OCI-LY7 (cell line): ENCODE data around the gene MPC1. TPM values are rescaled to one million over a fixed set of nuclear protein-coding genes. Genes with fewer than 3 reads are reported as not detected.

Source experiments
- BruUV-seq: library from RNA; stranded (reverse); fragments of 400-500 nt; replicated peaks from 2 replicates; lab custom pipeline; 2021; lab: Mats Ljungman, UMichigan
- CTCF ChIA-PET: fragments of 300-600 bp; sonication (Branson Sonifier 250); formaldehyde crosslinking; loops from one replicate; lab custom pipeline; 2022; ENCODE audit warnings: antibody characterized with exemption; ENCODE audit not compliant: unreplicated experiment; lab: Charles Lee
- POLR2A ChIA-PET: fragments of 300-600 bp; sonication (Branson Sonifier 250); formaldehyde crosslinking; loops from one replicate; lab custom pipeline; 2022; ENCODE audit warnings: antibody characterized with exemption; lab: Charles Lee
- DNase-seq: peaks from one replicate; pipeline ENCODE4 v3.0.0-alpha.2; 2015; ENCODE audit warnings: low spot score
- H2AFZ ChIP-seq: fragments of 200-600 bp; sonication (generic), shearing (Covaris generic); 2 replicates; pipeline ENCODE4 v1.6.1; 2014; ENCODE audit warnings: mild to moderate bottlenecking, antibody characterized with exemption, low read length, moderate library complexity
- H3K27ac ChIP-seq: fragments of 200-600 bp; sonication (generic); 2 replicates; pipeline ENCODE4 v1.5.1; 2014; ENCODE audit warnings: mixed run types, low read depth, mild to moderate bottlenecking, moderate library complexity, low read length, inconsistent platforms; ENCODE audit not compliant: poor library complexity, severe bottlenecking
- H3K36me3 ChIP-seq: fragments of 200-600 bp; sonication (generic); 2 replicates; pipeline ENCODE4 v1.6.1; 2014; ENCODE audit warnings: mild to moderate bottlenecking, antibody characterized with exemption, low read length, moderate library complexity, mixed read lengths; ENCODE audit not compliant: insufficient read depth
- H3K4me1 ChIP-seq: fragments of 200-600 bp; sonication (generic); 2 replicates; pipeline ENCODE4 v1.5.1; 2014; ENCODE audit warnings: mild to moderate bottlenecking, low read length; ENCODE audit not compliant: insufficient read depth, poor library complexity, severe bottlenecking
- H3K4me2 ChIP-seq: fragments of 200-600 bp; sonication (generic); 2 replicates; pipeline ENCODE4 v1.6.1; 2014; ENCODE audit warnings: mild to moderate bottlenecking, low read length
- H3K4me3 ChIP-seq: fragments of 200-600 bp; sonication (generic); 2 replicates; pipeline ENCODE4 v1.5.1; 2014; ENCODE audit warnings: mild to moderate bottlenecking, low read depth, low read length; ENCODE audit not compliant: poor library complexity, severe bottlenecking
- H3K79me2 ChIP-seq: fragments of 200-600 bp; sonication (generic); 2 replicates; pipeline ENCODE4 v1.6.1; 2016; ENCODE audit warnings: low read depth, mild to moderate bottlenecking, low read length, moderate library complexity, mixed read lengths; ENCODE audit not compliant: insufficient read depth
- H3K9me2 ChIP-seq: fragments of 200-600 bp; sonication (generic); 2 replicates; pipeline ENCODE4 v1.6.1; 2016; ENCODE audit warnings: mild to moderate bottlenecking, low read length, mixed read lengths; ENCODE audit not compliant: insufficient read depth
- H3K9me3 ChIP-seq: fragments of 200-600 bp; sonication (generic); 2 replicates; pipeline ENCODE4 v1.6.1; 2014; ENCODE audit warnings: mild to moderate bottlenecking, mixed run types, low read length, mixed read lengths
- H4K20me1 ChIP-seq: fragments of 200-600 bp; sonication (generic); 2 replicates; pipeline ENCODE4 v1.6.1; 2014; ENCODE audit warnings: mild to moderate bottlenecking, antibody characterized with exemption, low read length, moderate library complexity, mixed read lengths; ENCODE audit not compliant: insufficient read depth
- EZH2phosphoT487 ChIP-seq: fragments of 200-600 bp; sonication (generic); IDR thresholded peaks from 2 replicates; pipeline ENCODE4 v1.6.1; 2018; ENCODE audit warnings: low read depth, borderline replicate concordance, mild to moderate bottlenecking, mixed run types, antibody characterized with exemption, low read length, moderate library complexity, mixed read lengths
- intact Hi-C: fragments of 100-400 bp; cut with micrococcal nuclease; formaldehyde crosslinking; loops from one replicate; pipeline ENCODE4 v1.10.0; 2022; ENCODE audit not compliant: unreplicated experiment
- total RNA-seq, 2 experiments: library from RNA; depleted of rRNA in 1 of 2; stranded (reverse); fragments of >200 nt in 1 of 2; shearing (Covaris generic) in 1 of 2; gene quantifications; 2 replicates each; pipeline ENCODE4 v1.2.3, GENCODE V29; 2014 to 2022
- TF ChIP-seq, protein P1 (sequence below): fragments of 200-600 bp; sonication (generic); conservative IDR thresholded peaks from 2 replicates; pipeline ENCODE4 v1.5.1; 2014; ENCODE audit warnings: mild to moderate bottlenecking, antibody characterized with exemption, low read length, moderate library complexity, mixed read lengths

The MPC1 gene
- total RNA-seq, 2 experiments from 2014 or later = 36.1 to 38.1 TPM

DNA sequence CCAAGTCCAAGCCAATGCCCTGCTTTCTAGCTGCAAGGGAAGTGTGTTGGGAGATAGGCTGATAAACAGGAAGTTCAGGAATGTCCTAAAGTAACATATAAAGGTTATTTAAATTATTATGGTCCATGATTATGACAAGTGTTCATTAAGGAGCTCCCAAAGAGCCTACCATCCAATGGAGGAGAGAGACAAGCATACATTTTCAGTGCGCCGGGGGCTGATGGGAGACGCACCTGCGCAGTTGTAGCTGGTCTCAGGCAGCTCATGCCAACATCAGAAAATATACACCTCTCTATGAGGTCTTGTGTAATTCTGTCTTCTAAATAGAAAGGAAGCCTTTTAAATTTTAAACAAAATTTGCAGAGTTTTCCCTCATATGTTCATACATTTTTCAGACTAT lies 27.8 kb downstream of the MPC1 start:
- Histone ChIP-seq H3K36me3 (no peaks in the 10 kb centered on the region), H3K9me2 (no peaks in the 10 kb centered on the region), H3K4me1 (peaks cover 9% of the 10 kb centered on the region), H2AFZ (no peak overlapping the region), H4K20me1 (no peaks in the 10 kb centered on the region), H3K4me2 (no peak overlapping the region), H3K9me3 (peaks cover 7% of the 10 kb centered on the region; the same call in 1 of the 2 replicates), H3K79me2 (no peaks in the 10 kb centered on the region), H3K27ac (no peak overlapping the region), H3K4me3 (no peak overlapping the region)
- ChIA-PET POLR2A (interaction anchor here (1.0 to 2.3 kb wide), 2 partner anchors 12 to 25 kb away, joined by 3 to 6 read pairs; no protein-coding TSS in a partner anchor), CTCF (no interaction called here)
- no peak for DNase-seq
- no TSS peak for BruUV-seq
- intact Hi-C loops = no loop called here
- TF ChIP-seq EZH2phosphoT487 = no peak
- TF ChIP-seq, protein P1, sequence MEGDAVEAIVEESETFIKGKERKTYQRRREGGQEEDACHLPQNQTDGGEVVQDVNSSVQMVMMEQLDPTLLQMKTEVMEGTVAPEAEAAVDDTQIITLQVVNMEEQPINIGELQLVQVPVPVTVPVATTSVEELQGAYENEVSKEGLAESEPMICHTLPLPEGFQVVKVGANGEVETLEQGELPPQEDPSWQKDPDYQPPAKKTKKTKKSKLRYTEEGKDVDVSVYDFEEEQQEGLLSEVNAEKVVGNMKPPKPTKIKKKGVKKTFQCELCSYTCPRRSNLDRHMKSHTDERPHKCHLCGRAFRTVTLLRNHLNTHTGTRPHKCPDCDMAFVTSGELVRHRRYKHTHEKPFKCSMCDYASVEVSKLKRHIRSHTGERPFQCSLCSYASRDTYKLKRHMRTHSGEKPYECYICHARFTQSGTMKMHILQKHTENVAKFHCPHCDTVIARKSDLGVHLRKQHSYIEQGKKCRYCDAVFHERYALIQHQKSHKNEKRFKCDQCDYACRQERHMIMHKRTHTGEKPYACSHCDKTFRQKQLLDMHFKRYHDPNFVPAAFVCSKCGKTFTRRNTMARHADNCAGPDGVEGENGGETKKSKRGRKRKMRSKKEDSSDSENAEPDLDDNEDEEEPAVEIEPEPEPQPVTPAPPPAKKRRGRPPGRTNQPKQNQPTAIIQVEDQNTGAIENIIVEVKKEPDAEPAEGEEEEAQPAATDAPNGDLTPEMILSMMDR = no peak

DNA sequence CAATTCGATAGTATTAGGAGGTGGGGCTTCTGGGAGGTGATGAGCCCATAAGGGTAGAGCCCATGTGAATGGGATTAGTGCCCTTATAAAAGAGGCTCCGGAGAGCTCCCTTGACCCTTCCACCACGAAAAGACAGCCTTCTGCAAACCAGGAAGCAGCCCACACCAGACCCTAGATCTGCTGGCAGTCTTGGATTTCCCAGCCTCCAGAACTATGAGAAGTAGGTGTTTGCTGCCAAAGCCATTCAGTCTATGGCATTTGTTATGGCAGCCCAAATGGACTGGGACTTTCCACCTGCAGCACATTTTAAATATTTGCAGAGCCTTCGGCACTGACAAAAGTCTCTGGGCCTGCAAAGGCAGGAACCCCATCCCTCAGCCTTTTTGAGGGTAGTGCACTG lies 28.6 kb downstream of the MPC1 start:
- Histone ChIP-seq H3K79me2 (no peaks in the 10 kb centered on the region), H3K9me2 (no peaks in the 10 kb centered on the region), H3K36me3 (no peaks in the 10 kb centered on the region), H4K20me1 (no peaks in the 10 kb centered on the region), H3K27ac (no peak overlapping the region), H3K9me3 (peaks cover 5% of the 10 kb centered on the region; the same call in 1 of the 2 replicates), H3K4me1 (peaks cover 9% of the 10 kb centered on the region), H2AFZ (no peak overlapping the region), H3K4me2 (no peak overlapping the region), H3K4me3 (no peak overlapping the region)
- POLR2A ChIA-PET = interaction anchor here (0.6 to 2.3 kb wide), 3 partner anchors 26 to 247 kb away, joined by 3 to 6 read pairs (median 4); no protein-coding TSS in a partner anchor
- no peak for DNase-seq
- intact Hi-C loops = no loop called here
- CTCF ChIA-PET = no interaction called here
- TF ChIP-seq EZH2phosphoT487 = no peak
- TF ChIP-seq, protein P1 = no peak
- no TSS peak for BruUV-seq

DNA sequence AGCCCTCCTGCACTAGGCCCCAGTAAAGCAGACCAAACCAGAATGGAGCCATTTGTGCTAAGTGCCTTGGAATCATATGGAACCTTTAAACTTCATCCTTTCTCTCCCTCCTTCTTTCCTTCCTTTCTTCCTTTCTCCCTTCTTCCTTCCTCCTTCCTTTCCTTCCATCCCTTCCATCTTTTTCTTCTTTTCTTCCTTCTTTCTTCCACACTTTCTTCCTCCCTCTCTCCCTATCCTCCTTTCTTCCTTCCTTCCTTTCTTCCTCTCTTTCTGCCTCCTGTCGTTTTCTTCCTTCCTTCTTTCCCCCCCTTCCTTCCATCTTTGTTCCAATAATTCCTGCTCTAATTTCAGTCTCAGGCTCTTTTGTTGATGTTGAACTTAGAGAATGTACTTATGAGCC lies 29.2 kb downstream of the MPC1 start:
- H4K20me1 ChIP-seq = no peaks in the 10 kb centered on the region
- H3K9me3 ChIP-seq = 0 out of 2 replicates have a peak, but pooled peaks cover 3% of the 10 kb centered on the region
- intact Hi-C loops = no loop called here
- no peaks in the 10 kb centered on the region for H3K9me2 ChIP-seq
- H3K4me1 ChIP-seq = peaks cover 7% of the 10 kb centered on the region
- ChIA-PET POLR2A (interaction anchor here (0.6 to 1.0 kb wide), 3 partner anchors 10 to 246 kb away, joined by 3 to 4 read pairs (median 3); no protein-coding TSS in a partner anchor), CTCF (no interaction called here)
- H3K36me3 ChIP-seq = no peaks in the 10 kb centered on the region
- no peak overlapping the region for H2AFZ ChIP-seq
- H3K27ac ChIP-seq = no peak overlapping the region
- H3K79me2 ChIP-seq = no peaks in the 10 kb centered on the region
- TF ChIP-seq EZH2phosphoT487 = no peak
- TF ChIP-seq, protein P1 = no peak
- H3K4me3 ChIP-seq = no peak overlapping the region
- no peak overlapping the region for H3K4me2 ChIP-seq
- BruUV-seq = no TSS peak
- no peak for DNase-seq
